SKM-1 treated with dmso at 0.1 percent for 144 hours (cell line): ENCODE results near the gene GRID2.

Experiments used
- DNase-seq: peaks from one replicate; lab custom pipeline; 2025; ENCODE audit not compliant: unreplicated experiment; lab: John Stamatoyannopoulos, UW

The GRID2 gene

DNA sequence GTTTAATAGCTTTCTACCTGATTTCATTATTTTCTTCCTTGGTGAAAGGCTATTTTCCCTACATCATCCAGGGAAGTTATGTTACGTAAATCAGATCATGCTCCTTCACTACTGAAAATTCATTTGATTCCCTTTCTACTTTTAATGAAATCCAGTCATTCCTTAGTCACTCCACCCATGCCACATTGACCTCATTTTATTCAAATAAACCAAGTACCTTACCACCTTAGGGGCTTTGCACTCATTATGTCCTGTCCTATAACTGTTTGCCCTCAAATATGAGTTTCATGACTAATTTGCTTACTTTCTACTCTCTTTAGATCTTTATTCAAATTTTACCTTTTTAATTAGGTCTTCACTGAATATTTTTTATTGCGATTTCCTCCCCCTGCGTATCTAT is 374.0 kb downstream of the GRID2 start:
- no peak for DNase-seq

- DNase-seq, result no peak
Observed at GRCh38 chr4:92678292-92678691, 374.5 kb downstream of the GRID2 start.

GRCh38 chr4:92679149-92679548 is 375.4 kb downstream of the GRID2 start:
- DNase-seq, result no peak

DNA sequence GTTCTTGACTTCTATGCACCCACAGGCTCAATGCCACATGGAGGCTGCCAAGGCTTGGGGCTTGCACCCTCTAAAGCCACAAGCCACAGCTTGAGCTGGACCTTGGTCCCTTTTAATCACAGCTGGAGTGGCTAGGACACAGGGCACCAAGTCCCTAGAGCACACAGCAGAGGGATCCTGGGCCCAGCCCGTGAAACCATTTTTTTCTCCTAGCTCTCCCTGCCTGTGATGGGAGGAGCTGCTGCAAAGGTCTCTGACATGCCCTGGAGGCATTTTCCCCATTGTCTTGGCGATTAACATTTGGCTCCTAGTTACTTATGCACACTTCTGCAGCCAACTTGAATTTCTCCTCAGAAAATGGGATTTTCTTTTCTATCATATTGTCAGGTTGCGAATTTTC is 410.9 kb downstream of the GRID2 start:
- DNase-seq, result no peak

GRCh38 chr4:92733231-92733630 is 429.5 kb downstream of the GRID2 start:
- DNase-seq, result no peak

- no peak for DNase-seq
Observed at GRCh38 chr4:92735025-92735665, 431.4 kb downstream of the GRID2 start.

DNA sequence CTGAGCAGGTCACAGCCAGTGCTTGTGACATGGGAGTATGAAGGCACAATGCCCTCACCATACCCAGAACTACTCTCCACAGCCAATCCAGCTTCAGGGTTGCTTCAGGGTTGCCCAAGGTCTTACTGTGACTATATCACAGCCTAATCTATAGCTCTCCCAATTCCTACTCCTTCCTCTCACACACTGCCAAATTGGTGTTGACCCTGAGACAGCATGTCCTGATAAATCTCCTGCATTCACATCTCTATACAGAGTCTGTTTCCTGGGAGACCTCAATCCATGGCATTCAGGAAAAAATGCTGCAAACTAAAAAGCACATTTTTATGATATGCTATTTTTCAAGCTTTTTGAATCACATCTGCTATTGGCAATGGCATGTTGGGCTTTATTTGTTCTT is 456.7 kb downstream of the GRID2 start:
- no peak for DNase-seq

DNA sequence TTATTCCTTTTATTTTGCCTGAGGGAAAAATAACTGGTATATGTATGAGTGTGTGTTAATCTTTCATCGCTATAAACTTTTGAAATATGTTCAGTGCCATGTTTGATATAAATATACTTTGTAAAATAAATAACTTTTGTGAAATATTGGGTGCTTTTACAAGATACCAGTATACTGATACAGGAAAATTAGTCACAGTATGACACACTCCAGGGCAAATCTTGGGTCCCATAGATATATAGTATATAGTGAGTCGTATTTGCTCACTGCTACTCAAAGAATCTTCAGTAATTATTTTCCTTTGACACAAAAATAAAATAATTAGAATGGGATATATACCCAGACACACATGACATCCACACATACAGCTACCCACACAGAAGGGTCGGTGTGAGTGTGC is 472.3 kb downstream of the GRID2 start:
- DNase-seq, result no peak

- no peak for DNase-seq
Observed at GRCh38 chr4:92789741-92790140, 486.0 kb downstream of the GRID2 start.

DNA sequence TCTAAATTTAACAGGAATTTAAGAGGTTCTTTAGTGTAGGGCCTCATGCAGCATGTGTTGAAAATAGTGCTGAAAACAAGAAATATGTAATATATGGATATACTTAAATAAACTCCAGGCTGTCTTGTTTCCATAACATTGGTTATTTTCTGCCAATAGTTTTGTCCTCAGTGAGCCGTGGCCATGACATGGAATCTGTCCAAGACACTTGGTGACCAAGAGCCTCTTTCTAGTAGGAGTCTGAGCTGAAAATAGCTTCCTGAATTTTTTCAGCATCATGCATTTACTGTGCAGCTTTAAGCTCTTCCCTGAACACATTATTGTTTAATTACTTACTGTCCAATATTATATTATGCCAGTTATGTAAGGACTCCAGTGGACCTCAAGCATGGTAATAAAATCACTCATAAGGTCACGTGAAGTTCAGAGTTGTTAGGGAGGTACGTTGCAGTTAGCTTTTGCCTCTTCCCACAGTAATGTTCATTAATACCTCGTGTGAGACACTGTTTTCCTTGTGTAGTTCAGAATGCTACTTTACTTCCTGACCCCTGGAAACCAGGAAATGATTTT is 488.2 kb downstream of the GRID2 start:
- no peak for DNase-seq

DNA sequence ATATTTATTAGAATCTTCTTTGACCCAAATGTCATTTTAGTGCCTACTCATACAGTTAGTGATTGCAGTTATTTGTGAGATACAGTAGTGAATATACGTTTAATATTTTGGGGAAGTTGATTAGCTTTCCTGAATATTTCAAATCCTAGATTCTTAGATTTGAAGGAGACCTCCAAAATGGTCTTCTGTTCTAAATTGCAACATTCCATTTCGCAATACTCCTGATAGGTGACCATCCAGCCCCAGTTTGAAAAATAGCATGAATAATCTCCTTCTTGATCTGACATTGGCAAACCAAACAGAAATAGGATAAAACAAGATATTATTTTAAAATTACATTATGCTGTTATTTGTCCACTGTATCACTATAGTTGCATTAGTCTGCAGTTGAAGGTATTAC is 505.6 kb downstream of the GRID2 start:
- no peak for DNase-seq

DNA sequence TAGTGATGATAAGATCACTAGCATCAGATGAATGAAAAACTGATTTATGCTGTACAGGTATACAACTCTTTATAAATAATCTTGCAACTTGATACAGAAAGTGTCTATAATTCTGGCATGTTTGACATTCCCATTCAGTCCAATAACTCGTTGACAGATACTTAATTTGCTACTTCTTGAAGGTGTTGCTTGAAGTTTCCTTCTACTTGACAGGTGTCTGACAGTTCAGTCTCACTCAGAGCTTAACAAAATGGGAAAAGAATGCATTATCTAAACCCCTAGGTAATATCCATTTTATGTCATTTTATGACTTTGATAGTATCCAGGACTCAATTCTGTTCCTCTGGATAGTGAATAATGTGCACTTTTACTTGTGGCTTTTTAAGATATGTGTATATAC is 508.9 kb downstream of the GRID2 start:
- no peak for DNase-seq

- DNase-seq, result no peak
Observed at GRCh38 chr4:92814677-92815076, 510.9 kb downstream of the GRID2 start.

DNA sequence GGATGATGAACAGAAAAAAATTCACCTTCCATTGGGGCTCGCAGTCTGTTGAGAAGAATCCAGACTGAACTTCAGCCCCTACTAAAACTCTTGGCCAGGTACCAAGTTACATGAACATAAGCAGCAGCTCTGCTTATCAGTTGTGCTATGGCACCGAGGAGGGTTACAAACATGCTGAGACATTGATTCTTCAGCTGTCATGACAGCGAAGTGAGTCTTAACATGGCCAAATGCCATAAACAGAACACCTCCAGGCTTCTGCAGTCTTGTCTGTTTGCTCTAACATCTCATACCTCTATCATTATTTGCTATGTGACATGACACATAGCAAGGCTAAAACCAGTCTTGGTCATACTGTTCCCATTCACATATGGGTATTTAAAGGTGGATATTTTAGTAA is 521.5 kb downstream of the GRID2 start:
- no peak for DNase-seq

DNA sequence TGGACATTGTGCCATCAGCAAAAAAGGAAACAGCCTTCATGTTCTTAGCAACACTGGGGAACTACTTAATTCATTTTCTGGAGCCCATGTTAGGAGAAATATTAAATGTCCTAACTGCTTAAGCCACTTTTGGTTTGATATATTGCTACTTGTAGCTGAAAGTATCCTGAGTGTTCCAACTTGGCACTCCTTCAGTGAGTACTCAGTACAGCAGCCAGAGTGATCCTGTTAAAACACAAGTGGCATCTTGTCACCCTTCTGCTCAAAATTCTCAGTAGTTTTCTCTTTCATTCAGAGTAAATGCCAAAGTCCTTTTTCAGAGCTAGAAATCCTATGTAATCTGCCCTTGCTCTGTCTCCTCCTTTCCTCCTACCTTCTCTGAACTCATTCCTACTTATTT is 522.0 kb downstream of the GRID2 start:
- DNase-seq, result no peak

DNA sequence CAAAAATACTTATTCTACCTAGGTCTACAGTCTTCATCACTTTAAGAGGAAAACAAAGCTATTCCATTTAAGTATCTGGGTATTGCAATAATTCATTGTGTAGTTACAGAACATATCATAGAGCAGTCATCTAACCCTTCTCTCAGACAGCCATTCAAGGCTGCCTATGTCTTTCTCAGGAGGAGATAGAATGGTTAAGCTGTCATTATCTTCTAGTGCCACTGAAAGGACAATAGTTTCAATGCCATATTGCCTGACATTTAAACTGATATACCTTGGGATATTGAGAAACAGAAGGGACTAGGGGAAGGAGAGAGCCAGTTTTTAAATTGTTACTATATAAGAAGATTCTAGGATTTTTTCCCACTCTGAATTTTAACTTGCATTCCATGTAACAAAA is 527.0 kb downstream of the GRID2 start:
- no peak for DNase-seq

- no peak for DNase-seq
Observed at GRCh38 chr4:92840880-92841279, 537.1 kb downstream of the GRID2 start.

DNA sequence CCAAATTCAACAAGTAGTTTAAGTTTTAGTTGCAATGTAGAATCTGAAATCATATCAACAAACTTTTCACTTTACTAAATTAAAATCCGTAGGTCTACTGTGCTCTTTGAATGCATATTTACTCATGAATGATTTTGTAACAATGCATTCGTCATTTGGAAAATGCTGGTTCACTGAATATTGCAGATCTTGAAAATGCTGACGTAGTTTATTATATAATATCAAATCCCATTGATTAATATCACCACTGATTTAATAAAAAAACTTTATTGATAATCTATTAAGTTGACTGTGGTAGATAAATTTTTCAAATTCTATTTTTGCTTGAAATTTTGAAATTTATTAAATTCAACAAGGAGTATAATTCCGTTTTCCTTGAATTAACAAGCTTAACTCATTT is 540.0 kb downstream of the GRID2 start:
- DNase-seq, result no peak

GRCh38 chr4:92847026-92847425 is 543.3 kb downstream of the GRID2 start:
- no peak for DNase-seq

DNA sequence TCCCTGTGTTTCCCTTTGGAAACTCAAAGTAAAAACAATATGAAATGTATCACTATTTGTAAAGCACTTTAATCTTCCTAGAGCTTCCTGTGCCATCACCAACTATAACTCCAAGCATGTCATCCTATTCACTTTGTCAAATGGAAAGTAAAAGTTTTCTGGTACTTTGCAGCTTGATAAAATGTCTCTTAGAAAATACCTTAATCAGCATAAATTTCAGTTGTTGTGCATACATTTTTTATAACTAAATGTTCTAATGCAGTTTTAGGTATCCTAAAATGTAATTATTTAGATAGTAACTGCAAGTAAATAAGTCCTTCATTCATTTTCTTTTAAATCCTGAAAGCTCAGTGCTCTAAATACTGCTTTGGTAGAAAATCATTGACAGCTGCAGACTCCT is 558.7 kb downstream of the GRID2 start:
- DNase-seq, result no peak

DNA sequence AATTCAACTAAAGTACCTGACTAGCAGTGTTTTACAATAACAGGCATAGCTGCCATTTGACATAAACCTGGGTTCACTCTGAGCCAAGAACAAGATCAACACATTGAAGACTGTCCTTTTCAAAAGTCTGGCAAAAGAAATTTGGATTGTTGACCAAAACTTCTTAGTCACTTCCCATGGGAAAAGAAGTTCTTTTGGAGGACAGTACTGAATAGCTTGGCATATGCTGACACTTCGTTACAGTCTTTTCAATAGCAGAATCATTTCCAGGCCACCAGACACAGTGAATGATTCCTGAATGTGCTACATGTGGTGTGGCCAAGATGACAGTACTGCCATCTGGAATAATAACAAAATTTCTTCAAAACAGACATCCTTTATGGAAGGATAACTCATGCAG is 560.3 kb downstream of the GRID2 start:
- no peak for DNase-seq

GRCh38 chr4:92872604-92873003 is 568.8 kb downstream of the GRID2 start:
- no peak for DNase-seq

GRCh38 chr4:92885632-92886031 is 581.9 kb downstream of the GRID2 start:
- no peak for DNase-seq
